NOMO-1 treated with dmso at 0.1 percent for 144 hours (cell line): ENCODE measurements around the gene SNX13.
"Not testable (repeated sequence)": the region's sequence is repeated elsewhere in the genome, so short reads cannot be mapped to it uniquely, and the experiment has no call there.

Experiments
- DNase-seq: peaks from one replicate; lab custom pipeline; 2025; ENCODE audit not compliant: unreplicated experiment; lab: John Stamatoyannopoulos, UW

SNX13 gene

GRCh38 chr7:17854261-17855047 is 85.8 kb downstream of the SNX13 start:
- DNase-seq: no peak

DNA sequence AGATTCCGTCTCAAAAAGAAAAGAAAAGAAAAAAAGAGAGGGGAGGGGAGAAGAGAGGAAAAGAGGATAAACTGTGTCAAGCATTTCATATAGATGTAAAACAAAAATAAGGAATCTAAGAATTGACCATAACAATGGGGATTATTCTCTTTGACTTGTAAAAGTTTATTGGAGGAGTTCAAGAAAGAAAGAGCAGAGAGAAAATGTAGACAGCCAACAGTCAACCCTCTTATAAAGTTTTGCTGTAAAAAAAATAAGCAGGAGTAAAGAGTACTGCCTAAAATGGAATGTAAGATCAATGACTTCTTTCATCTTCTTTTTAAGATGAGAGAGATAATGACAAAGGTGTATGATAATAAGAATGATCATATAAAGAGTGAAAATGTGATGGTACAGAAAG is 87.9 kb downstream of the SNX13 start:
- DNase-seq: no peak

- DNase-seq: no peak
These were observed 90.8 kb downstream of the SNX13 start for GRCh38 chr7:17849504-17849903.

DNA sequence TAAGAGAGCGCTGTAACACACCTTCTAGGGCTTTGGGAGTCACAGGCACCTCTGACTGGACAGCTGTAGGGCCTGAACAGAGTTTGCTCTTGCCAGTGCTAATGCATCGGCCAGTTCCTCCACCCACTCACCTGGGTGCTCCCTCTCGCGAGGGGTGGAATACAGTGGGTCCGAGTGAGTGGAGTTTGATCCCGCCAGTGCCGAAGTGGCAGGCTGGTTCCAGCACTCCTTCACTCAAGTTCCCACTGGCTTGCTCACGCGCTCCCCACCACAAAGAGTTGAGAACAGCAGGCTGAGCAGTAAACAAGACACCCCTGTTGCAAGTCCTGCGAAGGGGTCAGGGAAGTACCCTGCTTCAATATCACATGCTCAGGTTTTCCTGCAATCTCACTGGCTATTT is 91.8 kb downstream of the SNX13 start:
- no peak for DNase-seq

- peak; percentile 20 for DNase-seq
These were observed 93.4 kb downstream of the SNX13 start for GRCh38 chr7:17846935-17847334.

GRCh38 chr7:17845197-17845547 is 95.1 kb downstream of the SNX13 start:
- no peak for DNase-seq

DNA sequence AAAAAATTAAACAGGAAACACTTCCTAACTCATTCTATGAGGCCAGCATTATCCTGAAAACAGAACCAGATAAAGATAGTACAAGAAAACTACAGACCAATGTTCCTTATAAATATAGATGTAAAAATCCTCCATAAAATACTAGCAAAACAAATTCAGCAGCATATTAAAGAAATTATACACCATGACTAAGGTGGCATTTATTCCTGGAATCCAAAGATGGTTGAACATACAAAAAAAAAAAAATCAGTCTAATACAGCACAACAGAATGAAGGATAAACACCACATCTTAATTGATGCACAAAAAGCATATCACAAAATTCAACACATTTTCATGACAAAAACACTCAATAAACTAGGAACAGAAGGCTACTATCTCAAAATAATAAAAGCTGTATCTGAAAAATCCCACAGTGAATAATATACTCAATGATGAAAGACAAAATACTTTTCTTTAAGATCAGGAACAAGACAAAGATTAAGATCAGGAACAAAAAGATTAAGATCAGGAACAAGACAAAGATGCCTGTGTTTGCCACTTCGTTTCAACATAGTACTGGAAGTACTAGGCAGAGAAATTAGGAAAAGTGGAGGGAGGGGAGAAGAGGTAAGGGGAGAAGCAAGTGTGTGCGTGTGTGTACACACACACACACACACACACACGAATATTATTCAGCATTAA is 95.6 kb downstream of the SNX13 start:
- no peak for DNase-seq

DNA sequence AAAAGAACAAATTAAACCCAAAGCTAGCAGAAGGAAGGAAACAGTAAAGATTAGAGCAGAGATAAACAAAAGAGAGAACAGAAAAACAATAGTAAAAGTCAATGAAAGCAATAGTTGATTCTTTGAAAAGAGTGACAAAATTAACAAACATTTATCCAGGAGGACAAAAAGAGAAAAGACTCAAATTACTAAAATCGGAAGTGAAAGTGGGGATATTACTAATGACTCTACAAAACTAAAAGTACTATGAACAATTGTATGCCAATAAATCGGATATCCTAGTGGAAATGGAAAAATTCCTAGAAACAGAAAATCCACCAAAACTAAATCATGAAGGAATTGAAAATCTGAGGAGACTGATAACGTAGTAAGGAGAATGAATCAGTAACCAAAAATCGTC is 96.3 kb downstream of the SNX13 start:
- DNase-seq: no peak

DNA sequence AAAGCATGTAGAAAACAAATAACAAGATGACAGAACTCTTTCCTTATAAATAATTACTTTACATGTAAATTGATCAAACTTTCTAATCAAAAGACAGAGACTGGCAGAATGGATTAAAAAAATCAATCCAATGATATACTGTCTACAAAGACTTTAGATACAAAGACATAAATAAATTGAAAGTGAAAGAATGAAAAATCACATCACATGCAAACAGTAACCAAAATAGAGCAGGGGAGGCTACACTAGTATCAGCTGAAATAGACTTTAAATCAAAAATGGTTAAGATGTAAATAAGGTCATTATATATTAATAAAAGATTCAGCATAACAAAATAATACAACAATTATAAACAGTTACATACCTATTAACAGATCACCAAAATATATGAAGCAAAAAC is 97.3 kb downstream of the SNX13 start:
- no peak for DNase-seq

GRCh38 chr7:17832820-17833355 is 107.4 kb downstream of the SNX13 start:
- DNase-seq: no peak

DNA sequence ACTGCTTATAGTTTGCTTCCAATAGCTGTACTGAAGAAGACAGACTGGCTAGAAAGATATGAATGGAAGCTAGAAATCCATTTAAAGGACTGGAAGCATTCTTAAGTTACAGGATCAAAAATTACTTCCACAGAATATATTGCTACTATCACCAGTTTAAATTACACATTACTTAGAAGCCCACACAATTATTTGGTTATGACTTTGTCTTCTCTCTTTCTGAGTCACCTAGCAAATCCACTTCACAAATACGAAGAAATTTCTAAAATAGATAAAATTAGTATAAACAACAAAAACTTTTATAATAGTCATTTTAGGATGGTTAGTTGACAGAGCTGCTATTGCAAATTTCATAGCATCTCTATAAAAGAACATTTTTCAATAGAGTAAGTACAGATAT is 108.1 kb downstream of the SNX13 start:
- no peak for DNase-seq

- no peak for DNase-seq
These were observed 110.1 kb downstream of the SNX13 start for GRCh38 chr7:17830206-17830605.

DNA sequence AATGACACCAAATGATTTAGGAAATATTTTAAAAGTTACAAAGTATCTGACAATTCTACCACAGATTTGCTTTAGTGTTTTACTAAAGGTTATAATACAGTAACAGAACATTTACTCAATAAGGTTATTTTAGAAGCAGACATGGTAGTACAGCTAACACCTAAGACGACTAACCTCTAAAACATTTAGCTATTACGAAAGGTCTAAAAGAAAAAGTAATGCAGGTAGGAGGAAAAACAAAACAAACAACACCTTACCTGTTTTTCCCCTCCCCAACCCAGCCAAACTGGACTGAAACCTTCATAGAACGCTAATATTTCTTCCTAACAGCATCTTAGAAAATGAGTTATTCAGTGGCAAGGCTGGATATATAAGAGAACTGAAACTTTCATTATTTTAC is 111.3 kb downstream of the SNX13 start:
- DNase-seq: no peak

DNA sequence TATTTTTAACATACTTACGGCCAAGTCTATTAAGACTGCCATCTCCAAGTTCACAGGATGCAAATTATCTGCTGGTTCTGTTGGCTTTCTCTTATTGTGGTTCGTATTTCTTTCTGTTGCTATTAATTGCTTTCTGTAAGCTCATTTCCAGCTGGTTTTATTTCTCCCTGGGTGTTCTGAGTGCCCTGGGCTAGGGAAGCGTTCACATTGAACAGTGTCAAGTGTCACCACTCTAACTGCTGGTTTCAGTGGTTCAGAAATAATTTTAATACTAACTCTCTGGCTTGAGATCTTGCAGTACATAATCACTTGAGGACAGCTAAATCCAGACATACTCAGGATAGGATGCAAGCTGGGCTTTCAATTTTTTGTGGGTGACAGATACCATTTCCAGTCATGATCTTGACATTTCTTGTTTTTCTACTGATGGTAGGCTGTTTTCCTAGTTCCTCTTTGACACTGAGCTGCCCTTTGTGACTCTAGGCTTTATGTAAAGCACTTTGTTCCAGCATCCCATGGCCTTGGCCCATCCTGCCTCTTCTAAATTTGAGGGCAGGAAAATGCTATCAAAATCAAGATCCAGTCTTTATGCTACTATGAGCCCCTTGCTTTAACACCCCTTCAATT is 117.6 kb downstream of the SNX13 start:
- DNase-seq: no peak

- no peak for DNase-seq
These were observed 123.4 kb downstream of the SNX13 start for GRCh38 chr7:17816903-17817302.

- DNase-seq: no peak
These were observed 125.0 kb downstream of the SNX13 start for GRCh38 chr7:17815318-17815717.

DNA sequence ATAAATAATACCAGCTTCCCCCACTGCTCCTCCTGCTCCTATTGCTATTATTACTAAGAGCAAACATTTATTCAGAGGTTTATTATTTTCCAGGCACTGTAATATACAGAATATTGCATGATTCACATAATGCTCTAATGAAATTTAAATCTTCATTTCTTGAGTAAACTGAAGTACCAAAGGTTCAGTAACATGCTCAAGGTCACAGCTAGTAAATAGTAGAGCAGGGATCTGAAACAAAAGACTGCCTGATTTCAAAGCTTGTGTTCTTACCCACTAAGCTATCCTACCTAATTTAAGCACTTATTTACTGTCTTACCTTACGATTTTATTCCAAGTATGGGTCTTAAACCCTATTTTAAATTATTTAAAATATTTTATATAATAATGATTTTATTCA is 126.2 kb downstream of the SNX13 start:
- DNase-seq: no peak

DNA sequence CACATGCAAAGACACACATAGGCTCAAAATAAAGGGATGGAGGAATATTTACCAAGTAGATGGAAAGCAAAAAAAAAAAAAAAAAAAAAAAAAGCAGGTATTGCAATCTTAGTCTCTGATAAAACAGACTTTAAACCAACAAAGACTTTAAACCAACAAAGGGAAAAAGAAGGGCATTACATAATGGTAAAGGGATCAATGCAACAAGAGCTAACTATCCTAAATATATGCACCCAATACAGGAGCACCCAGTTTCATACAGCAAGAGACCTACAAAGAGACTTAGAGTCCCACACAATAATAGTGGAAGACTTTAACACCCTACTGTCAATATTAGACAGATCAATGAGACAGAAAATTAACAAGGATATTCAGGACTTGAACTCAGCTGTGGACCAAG is 131.1 kb downstream of the SNX13 start:
- DNase-seq: not testable (repeated sequence)

- DNase-seq: no peak
These were observed 133.1 kb downstream of the SNX13 start for GRCh38 chr7:17807242-17807641.

DNA sequence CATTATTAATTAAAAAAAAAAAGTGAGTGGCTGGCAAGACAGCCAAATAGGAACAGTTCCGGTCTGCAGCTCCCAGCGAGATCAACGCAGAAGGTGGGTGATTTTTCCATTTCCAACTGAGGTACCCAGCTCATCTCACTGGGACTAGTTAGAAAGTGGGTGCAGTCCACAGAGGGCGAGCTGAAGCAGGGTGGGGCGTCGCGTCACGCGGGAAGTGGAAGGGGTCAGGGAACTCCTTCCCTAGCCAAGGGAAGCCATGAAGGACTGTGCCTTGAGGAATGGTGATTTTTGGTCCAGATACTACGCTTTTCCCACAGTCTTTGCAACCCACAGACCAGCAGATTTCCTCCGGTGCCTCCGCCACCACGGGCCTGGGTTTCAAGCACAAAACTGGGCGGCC is 133.7 kb downstream of the SNX13 start:
- DNase-seq: no peak

- no peak for DNase-seq
These were observed 138.2 kb downstream of the SNX13 start for GRCh38 chr7:17802056-17802455.
